Stimulated activated CD8-positive, alpha-beta memory T cell treated with anti-CD3 and anti-CD28 coated beads, Interleukin-4, amount 100 ng/mL, for 1 hour (primary cell): ENCODE results near the gene AXIN1.

ENCODE experiments used
- DNase-seq, 2 donors: peaks; one replicate each; pipeline ENCODE4 v3.0.0-alpha.2; 2020; ENCODE audit warnings: low read depth in 2 of 2, low spot score in 1 of 2

Gene AXIN1

GRCh38 chr16:303760-304505, 48.6 kb downstream of the AXIN1 start:
- no peak for DNase-seq

GRCh38 chr16:301950-302349, 50.6 kb downstream of the AXIN1 start:
- DNase-seq = no peak

- no peak for DNase-seq
Measured at GRCh38 chr16:301235-301634, 51.3 kb downstream of the AXIN1 start.

- no peak for DNase-seq
Measured at GRCh38 chr16:297832-298231, 54.7 kb downstream of the AXIN1 start.

- no peak for DNase-seq
Measured at GRCh38 chr16:296806-297510, 55.6 kb downstream of the AXIN1 start.

- DNase-seq = no peak
Measured at GRCh38 chr16:296276-296675, 56.2 kb downstream of the AXIN1 start.

- DNase-seq = no peak
Measured at GRCh38 chr16:293043-293775, 59.3 kb downstream of the AXIN1 start.

GRCh38 chr16:291539-291938, 61.0 kb downstream of the AXIN1 start:
- no peak for DNase-seq

GRCh38 chr16:290681-291405, 61.7 kb downstream of the AXIN1 start:
- no peak for DNase-seq

- no peak for DNase-seq
Measured at GRCh38 chr16:290015-290680, 62.4 kb downstream of the AXIN1 start.

- no peak for DNase-seq
Measured at GRCh38 chr16:289395-289997, 63.0 kb downstream of the AXIN1 start.

- DNase-seq = no peak
Measured at GRCh38 chr16:287981-288920, 64.3 kb downstream of the AXIN1 start.

GRCh38 chr16:287298-287811, 65.2 kb downstream of the AXIN1 start:
- no peak for DNase-seq

- DNase-seq = no peak
Measured at GRCh38 chr16:286491-287297, 65.8 kb downstream of the AXIN1 start.

GRCh38 chr16:285146-286055, 67.1 kb downstream of the AXIN1 start:
- no peak for DNase-seq

- no peak for DNase-seq
Measured at GRCh38 chr16:284204-285120, 68.1 kb downstream of the AXIN1 start.
